HFF-Myc (cell line): Measurements from ENCODE around the gene NF1.

ENCODE experiments used
- DNase-seq: peaks from one replicate; pipeline ENCODE4 v3.0.0-alpha.2; 2011; ENCODE audit warnings: low read depth; ENCODE audit errors: extremely low read depth
- H3K4me3 ChIP-seq: replicated peaks from 2 replicates; pipeline ENCODE4 v1.5.1; 2011; ENCODE audit warnings: low read depth, mild to moderate bottlenecking, control low read depth, low read length
- CTCF ChIP-seq: IDR thresholded peaks from 2 replicates; pipeline ENCODE4 v1.5.1; 2012; ENCODE audit warnings: mild to moderate bottlenecking, low read depth, low read length, control low read depth; ENCODE audit errors: missing control alignments

Gene NF1

GRCh38 chr17:31411707-31412285, 317.0 kb downstream of the NF1 start:
- H3K4me3 ChIP-seq, result no peak overlapping the region
- no peak for DNase-seq

GRCh38 chr17:31412511-31412910, 317.7 kb downstream of the NF1 start:
- DNase-seq, result no peak
- TF ChIP-seq CTCF, result no peak
- H3K4me3 ChIP-seq, result no peak overlapping the region

More at GRCh38 chr17:31411707-31412285, 317.0 kb downstream of the NF1 start:
- no peak for TF ChIP-seq CTCF

GRCh38 chr17:31413081-31413799, 318.5 kb downstream of the NF1 start:
- TF ChIP-seq CTCF, result no peak
- no peak for DNase-seq
- no peak overlapping the region for H3K4me3 ChIP-seq

DNA sequence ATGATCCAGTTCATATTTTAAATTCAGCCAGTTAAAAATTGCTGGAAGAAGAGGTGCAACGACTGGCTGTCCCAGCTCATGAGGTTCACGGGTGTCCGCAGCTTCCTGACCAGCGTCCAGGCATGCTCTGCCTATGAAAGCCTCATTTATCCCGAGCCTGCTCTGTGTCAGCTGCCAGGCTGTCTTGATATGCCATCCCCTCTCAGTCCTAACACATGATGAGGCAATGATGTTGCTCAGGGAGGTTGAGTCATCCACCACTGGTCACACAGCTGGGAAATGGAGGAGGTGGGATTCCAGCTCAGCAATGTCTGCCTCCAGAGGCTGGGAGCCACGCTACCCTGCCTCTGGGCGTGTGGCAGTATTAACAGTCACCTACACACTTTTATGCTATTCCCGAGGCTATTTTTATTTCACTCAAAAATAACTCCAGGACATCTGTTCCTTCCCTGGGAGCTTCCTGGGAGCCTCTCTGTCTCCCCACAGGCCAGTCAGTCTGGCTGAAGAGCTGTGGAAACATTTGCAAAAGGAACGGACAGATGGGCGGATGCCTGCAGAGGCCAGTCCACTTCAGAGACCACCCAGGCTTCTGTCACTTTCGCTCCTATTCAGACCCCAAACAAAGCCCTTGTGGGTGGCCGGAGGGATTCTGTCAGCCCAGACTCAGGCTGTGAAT, 319.2 kb downstream of the NF1 start:
- no peak overlapping the region for H3K4me3 ChIP-seq
- peak; percentile 21 for DNase-seq
- TF ChIP-seq CTCF, result no peak

DNA sequence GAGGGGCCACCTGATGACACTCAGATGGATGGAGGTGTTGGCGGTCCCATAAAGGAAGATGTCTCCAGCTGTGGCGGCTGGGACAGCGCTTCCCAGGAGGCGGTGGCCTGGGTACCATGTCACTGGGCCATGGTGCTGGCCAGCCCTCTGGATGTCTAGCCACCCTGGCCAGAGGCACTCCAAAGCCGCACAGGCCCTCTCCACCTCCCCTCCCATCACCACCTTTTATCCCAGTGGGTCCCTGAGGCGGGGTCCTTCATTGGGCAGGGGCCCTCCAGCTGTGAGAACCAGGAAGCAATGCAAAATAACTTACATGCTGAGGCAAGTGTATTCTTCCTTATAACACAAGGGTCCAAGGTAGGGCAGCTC, 319.8 kb downstream of the NF1 start:
- TF ChIP-seq CTCF, result no peak
- H3K4me3 ChIP-seq, result no peak overlapping the region
- DNase-seq, result no peak

GRCh38 chr17:31415004-31415454, 320.3 kb downstream of the NF1 start:
- H3K4me3 ChIP-seq, result no peak overlapping the region
- TF ChIP-seq CTCF, result no peak
- DNase-seq, result no peak
